HG02970 (cell line): ENCODE measurements around the gene DHCR24.
"Not testable (repeated sequence)": the region's sequence is repeated elsewhere in the genome, so short reads cannot be mapped to it uniquely, and the experiment has no call there.

ENCODE experiments used
- ATAC-seq: cut with Tn5 transposase; IDR thresholded peaks from one replicate; pipeline ENCODE4 v1.9.1; 2021; ENCODE audit warnings: mild to moderate bottlenecking, moderate library complexity, moderate number of reproducible peaks; ENCODE audit not compliant: unreplicated experiment, low FRiP score

DHCR24 gene, protein sequence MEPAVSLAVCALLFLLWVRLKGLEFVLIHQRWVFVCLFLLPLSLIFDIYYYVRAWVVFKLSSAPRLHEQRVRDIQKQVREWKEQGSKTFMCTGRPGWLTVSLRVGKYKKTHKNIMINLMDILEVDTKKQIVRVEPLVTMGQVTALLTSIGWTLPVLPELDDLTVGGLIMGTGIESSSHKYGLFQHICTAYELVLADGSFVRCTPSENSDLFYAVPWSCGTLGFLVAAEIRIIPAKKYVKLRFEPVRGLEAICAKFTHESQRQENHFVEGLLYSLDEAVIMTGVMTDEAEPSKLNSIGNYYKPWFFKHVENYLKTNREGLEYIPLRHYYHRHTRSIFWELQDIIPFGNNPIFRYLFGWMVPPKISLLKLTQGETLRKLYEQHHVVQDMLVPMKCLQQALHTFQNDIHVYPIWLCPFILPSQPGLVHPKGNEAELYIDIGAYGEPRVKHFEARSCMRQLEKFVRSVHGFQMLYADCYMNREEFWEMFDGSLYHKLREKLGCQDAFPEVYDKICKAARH

DNA sequence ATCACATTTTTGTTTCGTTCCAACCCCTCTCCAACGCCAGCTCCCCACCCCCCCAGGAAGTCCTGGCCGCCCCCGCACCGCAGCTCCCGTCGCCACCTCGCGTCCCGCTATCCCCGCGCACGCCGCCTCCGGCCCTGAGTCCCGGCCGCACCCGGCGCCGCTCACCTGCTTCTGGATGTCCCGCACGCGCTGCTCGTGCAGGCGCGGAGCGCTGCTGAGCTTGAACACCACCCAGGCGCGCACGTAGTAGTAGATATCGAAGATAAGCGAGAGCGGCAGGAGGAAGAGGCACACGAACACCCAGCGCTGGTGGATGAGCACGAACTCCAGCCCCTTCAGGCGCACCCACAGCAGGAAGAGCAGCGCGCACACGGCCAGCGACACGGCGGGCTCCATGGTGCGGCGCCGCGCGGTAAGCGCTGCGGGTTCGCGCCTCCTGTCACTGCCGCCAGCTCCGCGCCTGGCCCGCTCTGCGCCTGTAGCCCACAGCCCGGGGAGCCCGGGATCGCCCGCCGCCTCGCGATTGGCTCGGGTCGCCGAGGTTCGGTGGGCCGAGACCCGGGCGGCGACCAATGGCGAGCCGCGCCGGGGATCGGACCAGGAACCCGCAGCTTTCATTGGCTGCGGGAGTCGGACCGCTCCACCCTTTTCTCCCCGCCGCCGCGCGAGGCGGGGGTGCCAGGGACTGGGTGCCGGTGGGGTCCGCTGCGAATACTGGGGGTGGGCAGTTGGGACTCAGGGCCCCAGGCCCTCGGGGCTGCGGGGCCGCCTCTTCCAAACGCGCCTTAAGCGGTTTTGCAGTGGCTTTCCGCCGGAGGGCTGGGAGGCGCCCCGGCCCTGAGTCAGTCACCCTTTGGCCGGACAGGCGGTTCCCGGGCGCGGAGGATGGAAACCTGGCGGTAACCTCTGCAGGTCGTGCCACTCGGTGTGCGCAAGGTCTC, at the start of gene DHCR24:
Gene DHCR24 (minus strand): TSS at position 472 of the 941 bp plus-strand sequence. CDS start 76 bp downstream, at position 396.
- ATAC-seq = peak; percentile 94

DNA sequence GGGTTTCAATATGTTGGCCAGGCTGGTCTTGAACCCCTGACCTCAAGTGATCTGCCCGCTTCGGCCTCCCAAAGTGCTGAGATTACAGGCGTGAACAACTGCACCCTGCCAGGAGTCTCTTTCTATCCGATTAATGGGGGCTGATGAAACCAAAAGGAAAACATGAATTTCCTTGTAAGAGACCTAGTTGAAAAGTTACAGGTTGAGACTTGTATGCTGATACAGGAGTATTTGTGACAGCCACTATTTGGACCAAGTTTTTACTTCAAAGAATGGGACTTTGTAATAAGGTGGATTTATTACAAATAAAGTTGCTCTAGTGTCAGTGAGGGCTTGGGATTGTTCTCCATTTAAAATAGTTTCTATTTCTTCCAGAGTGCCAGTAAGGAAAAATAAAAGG, 49.8 kb upstream of the DHCR24 start:
- no peak for ATAC-seq

DNA sequence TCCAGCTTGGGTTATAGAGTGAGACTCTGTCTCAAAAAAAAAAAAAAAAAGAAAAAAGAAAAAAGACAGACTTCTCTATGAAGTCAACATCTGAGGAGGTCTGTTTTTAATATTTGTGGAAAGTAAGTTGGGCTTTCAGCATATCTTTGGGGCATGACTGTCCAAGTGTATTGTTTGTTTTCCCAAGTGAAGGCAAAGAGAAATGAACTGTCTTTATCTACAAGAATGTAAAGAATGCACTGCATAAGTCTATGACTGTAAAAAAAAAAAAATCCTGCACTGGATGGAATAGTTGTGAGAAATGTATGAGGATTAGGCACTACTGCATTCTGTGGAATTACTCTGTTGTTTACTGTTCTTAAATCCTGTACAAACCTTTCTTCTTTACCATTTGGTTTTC, 47.9 kb upstream of the DHCR24 start:
- ATAC-seq = no peak

DNA sequence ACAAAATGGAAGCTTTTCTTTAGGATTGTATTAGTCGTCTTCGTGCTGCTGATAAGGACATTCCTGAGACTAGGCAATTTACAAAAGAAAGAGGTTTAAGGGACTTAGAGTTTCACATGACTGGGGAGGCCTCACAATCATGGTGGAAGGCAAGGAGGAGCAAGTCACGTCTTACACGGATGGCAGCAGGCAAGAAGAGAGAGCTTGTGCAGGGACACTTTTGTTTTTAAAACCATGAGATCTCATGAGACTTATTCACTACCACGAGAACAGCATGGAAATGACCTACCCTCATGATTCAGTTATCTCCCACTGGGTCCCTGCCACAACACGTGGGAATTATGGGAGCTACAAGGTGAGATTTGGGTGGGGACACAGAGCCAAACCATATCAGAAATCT, 47.1 kb upstream of the DHCR24 start:
- not testable (repeated sequence) for ATAC-seq

DNA sequence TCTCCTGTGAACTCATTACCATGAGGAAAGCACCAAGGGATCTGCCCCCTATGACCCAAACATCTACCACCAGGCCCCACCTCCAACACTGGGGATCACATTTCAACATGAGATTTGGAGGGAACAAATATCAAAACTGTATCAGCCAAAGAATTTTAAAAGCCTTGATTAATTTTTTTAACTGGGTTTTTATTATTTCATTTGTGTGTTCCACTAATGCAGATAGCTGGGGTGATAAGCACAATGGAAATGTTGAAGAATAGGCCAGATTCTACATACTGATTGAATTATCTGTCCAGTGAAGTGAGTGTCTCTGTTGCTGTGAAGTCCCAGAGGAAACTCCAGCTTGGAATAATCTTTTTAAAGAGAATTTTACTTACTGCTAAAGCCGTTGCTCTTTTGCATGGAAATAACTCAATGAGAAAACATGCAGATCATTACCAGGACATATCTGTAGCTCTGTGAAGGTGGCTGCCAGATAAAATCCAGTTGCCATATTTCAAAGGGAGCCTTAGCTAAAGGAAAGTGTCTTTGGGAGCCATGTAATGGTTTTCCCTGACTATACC, 44.4 kb upstream of the DHCR24 start:
- ATAC-seq = no peak

DNA sequence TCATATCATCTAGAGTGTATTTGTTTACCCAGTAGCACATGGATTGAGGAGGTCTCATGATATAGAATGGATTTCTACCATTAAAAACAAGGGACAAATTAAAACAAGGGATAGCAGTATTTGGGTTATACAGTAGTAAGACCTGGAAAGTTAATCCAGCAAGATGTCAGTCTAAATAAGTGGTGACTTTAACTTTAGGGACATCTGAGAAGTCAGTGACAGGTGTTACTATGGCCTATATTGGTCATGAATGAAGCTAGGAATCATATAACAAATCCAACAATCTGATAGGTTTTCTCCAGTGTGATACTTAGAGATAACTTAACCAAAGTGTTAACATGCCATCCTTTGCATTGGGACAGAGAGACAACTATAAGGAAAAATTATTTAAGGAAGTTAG, 42.7 kb upstream of the DHCR24 start:
- ATAC-seq = no peak

DNA sequence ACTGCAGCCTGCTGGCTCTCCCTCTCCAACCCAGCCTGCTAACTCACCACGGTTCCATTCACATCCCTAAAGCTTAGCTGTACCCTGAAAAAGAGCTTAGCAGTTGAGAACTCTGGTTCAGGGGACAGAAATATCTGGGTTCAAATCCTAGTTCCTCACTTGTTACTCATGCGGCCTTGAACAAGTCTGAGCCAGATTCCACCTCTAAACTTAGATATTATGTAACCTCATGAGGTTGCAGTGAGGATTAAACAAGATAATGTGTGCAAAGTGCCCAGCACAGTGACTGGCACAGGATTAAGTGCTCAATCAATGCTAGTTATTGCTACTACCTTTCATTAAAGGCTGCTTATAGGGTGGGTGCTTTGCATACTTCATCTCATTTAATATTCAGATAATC, 41.3 kb upstream of the DHCR24 start:
- no peak for ATAC-seq

DNA sequence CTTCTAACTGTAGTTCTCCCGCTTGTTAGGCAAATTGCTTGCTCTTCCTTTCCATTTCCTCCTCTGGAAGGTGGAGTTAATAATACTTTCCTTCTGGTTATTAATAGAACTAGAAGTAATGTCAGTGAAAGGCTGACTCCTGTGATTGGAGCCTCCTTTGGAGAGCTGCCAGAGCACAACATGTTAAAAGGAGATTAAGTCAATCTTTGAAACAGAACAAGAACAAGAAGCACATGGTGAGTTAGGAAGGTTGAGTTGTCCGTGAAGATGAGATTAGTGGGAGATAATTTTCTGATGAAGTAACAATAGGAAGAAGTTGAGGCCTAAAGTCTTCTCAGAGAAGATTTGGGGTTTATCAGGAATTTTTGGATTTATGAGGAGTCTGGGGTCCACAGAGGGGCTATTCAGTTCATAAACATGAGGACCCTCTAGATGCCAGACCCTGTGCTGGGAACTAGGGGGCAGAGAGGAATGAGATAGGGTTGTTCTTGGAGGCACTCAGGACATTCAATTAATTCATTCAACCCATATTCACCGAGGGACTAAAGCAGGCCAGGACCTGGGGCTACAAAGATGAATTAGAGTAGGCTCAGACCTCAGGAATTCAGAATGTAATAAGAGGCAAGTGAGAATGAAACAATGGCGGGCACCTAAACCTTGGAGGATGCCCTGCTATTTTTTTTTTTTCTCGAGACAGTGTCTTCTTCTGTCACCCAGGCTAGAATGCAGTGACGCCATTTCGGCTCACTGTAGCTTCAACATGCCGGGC, 40.7 kb upstream of the DHCR24 start:
- ATAC-seq = no peak

DNA sequence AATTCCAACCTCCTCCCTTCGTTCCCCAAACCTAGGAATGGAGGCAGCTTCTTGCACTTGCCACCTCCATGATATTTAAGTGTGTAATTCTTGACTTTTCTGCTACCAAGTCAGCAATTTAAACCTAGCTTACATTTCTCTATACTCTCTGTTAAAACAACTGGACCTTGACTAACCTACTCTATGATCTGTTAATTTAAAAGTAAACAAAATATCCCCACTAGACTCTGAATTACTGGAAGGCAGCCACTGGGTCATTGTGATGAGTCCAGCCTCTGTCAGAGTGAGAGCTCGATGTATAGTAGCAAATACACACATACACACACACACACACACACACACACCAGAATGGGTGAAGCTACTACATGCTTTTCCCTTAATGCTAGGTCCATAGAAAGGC, 40.0 kb upstream of the DHCR24 start:
- ATAC-seq = no peak

DNA sequence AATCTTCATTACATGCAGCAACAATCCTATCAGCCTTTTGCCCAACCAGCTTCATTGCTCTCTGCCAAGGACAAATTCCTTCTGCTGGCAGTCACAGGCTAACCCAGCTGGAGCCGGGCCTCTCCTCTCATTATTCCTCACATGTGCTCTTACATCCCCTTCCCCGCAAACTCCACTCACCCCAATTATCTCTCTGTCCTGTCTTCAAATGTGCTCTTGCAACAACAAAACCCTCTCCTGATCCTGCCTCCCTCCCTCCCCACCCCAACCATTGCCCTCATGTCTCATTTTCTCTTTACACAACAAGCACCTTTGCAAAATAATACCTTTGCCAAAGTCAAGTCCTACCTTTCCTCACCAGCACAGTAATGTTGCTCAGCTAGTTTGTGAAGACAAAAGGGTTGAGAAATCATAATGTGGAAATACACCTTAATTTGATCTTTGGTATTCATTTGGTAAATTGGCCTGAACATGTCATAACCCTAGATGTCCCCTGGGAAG, 36.0 kb upstream of the DHCR24 start:
- no peak for ATAC-seq

DNA sequence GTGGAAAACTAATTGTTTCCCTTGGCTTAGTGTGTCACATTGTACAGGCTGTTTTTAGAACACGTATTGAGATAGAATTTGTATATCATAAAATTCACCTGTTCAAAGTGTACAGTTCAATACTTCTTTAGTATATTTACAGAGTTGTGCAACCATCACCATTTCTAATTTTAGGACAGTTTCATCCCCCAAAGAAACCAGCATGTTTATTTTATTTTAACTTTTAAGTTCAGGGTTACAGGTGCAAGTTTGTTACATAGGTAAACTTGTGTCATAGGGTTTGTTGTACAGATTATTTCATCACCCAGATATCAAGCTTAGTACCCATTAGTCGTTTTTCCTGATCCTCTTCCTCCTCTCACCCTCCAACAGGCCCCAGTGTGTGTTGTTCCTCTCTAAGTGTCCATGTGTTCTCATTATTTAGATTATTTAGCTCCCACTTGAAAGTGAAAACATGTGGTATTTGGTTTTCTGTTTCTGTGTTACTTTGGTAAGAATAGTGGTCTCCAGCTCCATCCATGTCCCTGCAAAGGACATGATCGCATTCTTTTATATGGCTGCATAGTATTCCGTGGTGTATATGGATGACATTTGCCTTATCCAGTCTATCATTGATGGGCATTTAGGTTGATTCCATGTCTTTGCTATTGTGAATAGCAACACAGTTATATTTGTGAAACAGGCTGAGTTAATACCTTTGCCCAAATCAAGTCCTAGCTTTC, 35.2 kb upstream of the DHCR24 start:
- no peak for ATAC-seq

DNA sequence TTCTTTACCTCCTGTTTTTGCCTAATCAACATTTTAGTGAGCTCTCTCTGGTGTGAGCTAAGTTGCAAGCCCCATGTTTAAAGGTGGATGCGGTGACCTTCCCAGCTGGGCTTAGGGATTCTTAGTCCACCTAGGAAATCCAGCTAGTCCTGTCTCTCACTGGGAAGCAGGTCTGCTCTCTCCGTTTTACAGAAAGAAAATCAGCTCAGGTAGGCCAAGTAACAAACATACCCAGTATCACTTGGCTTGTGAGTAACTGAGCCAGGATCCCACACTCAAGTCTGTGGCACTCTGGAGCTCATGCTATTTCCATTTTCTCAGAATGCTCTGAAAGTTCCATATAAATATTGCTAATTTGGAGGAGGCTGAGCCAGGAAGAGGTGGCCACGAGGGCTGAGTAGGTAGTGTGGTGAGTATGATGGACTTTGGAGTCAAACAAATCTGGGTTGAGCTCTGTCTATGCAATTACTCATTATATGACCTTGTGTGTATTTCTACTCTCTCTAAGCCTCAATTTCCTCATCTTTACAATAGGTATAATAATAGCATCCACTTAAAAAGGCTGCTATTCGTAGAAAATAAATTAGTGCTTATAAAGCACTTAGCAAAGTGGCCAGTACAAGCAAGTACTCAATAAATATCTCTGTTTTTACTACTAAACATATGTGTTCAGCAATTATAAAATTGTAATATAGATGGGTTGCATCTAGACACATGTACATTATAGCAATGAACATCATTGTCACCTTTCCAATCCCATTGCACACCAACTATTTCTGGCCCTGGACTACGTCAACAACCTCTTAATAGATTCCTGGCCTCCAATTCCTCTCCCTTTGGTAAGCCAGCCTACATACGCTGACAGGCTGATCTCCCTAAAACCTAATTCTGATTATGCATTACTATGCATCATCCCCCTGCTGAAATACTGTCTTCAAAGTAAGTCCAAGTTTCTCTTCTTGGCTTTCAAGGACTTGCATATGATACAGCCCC, 32.7 kb upstream of the DHCR24 start:
- no peak for ATAC-seq

DNA sequence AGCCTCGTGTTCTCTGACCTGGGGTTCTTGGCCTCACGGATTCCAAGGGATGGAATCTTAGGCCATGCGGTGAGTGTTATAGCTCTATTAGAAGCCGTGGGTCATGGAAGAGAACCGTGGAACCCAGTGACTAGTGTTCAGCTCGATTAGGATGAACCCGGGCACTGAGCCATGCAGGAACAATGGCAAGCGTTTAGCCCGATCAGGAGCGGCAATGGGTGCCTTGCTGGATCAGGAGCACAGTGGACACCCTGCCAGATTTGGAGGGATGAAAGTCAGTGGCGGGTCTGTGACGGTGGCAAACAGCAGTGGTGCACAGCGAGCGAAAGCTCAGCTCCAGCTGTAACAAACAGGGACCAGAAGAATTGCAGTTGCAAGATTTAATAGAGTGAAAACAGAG, 24.1 kb upstream of the DHCR24 start:
- ATAC-seq = not testable (repeated sequence)

DNA sequence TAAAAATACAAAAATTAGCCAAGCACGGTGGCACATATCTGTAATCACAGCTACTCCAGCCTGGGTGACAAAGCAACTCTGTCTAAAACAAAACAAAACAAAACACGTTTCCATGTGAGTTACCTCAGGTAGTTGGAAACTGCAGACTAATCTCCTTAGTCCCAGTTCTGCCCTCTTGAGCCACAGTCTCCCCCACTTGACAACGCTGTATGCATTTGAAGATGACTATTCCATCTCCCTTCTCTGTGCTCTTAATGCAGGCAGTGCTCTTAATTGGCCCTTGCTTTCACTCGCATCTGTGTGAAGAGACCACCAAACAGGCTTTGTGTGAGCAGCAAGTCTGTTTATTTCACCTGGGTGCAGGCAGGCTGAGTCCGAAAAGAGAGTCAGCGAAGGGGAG, 19.6 kb upstream of the DHCR24 start:
- ATAC-seq = no peak

DNA sequence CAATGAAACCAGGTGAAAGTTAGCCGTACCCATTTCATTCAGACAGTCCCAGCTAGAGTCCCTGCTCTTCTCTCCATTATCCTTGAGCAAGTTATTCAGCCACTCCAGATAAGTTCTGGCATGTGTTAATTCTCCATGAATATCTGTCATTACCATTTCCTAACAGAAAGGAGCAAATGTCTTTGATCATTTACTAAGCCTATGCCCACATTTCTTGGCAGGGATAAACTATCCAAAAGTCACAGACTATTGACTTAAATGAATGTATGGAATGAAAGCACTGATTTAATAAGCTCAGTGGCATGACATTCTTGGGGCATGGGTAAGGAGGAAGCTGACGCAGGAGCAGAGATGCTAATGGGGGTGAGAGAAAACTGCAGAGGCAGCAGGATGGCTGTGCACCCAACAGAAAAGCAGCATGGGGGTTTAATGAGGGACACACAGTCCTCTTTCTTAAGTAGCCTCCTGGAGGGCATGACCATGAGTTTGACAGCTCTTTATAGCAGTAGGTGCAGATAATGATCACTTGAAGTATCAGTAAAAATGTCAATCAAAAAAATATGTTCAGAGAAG, 17.6 kb upstream of the DHCR24 start:
- no peak for ATAC-seq

DNA sequence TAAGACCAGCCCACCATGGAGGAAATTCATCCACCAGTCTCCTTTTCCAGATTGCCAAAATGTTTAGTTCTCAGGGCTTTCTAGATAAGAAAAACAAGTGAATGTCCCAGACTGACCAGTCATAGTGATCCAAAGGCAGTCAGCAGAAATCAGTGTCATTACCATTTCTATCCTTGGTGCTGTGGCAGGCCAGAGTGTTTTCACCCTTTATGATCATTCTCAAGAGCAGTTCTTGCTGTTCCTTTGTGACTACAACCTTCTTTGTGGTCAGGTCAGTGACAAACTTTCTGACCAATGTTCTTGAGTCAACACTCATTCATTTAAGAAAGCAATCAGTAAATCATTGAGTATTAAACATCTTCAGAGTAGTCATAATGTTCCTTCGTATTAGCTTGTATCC, 7.3 kb upstream of the DHCR24 start:
- no peak for ATAC-seq

DNA sequence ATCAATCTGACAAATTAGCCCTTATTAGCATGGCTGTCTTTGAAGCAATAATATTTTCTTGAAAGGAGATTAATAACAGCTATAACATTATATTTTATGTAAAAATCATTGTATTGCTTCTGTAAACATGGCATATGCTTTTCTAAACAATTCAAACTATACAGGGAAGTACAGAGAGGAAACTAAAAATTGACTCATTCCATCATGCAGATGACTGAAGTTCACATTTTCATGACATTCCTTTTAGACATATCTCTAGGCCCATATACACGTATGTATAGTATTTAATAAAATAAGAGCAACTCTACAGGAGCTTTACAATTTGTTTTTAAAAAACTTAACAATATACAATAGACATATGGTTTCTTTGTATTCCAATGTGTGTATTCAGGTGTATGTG, 5.6 kb upstream of the DHCR24 start:
- ATAC-seq = no peak
